HEK293 (cell line): ENCODE data around the gene TK1.

ENCODE experiments used
- CTCF ChIP-seq: fragments of 450-650 bp; formaldehyde crosslinking; IDR thresholded peaks from 2 replicates; pipeline ENCODE4 v1.5.1; 2016; ENCODE audit warnings: missing biosample characterization, missing genetic modification characterization
- KLF1 ChIP-seq: fragments of 450-650 bp; formaldehyde crosslinking; IDR thresholded peaks from 2 replicates; pipeline ENCODE4 v1.5.1; 2016; ENCODE audit warnings: missing biosample characterization, missing genetic modification characterization
- KLF9 ChIP-seq: fragments of 450-650 bp; formaldehyde crosslinking; IDR thresholded peaks from 2 replicates; pipeline ENCODE4 v1.5.1; 2016; ENCODE audit warnings: missing biosample characterization, missing genetic modification characterization, low read depth
- REST ChIP-seq: fragments of 450-650 bp; formaldehyde crosslinking; IDR thresholded peaks from 2 replicates; pipeline ENCODE4 v1.5.1; 2016; ENCODE audit warnings: missing biosample characterization, missing genetic modification characterization
- ZBTB17 ChIP-seq: fragments of 450-650 bp; formaldehyde crosslinking; IDR thresholded peaks from 2 replicates; pipeline ENCODE4 v1.5.1; 2016; ENCODE audit warnings: missing biosample characterization, missing genetic modification characterization
- ZNF19 ChIP-seq: fragments of 450-650 bp; formaldehyde crosslinking; IDR thresholded peaks from 2 replicates; pipeline ENCODE4; 2016; ENCODE audit warnings: missing biosample characterization, missing genetic modification characterization, low read depth
- ZNF416 ChIP-seq: fragments of 450-650 bp; formaldehyde crosslinking; IDR thresholded peaks from 2 replicates; pipeline ENCODE4 v1.5.1; 2016; ENCODE audit warnings: missing biosample characterization, missing genetic modification characterization
- ZNF518A ChIP-seq: fragments of 450-650 bp; formaldehyde crosslinking; conservative IDR thresholded peaks from 2 replicates; pipeline ENCODE4 v1.5.1; 2016; ENCODE audit warnings: low read depth, missing biosample characterization, missing genetic modification characterization

GRCh38 chr17:78211032-78211431 is 24.2 kb upstream of the TK1 start:
- TF ChIP-seq KLF1 (tag by site-specific recombination) = no peak
- no peak for TF ChIP-seq REST (tag by site-specific recombination)
- TF ChIP-seq KLF9 = no peak
- no peak for TF ChIP-seq ZNF518A (tag by site-specific recombination)
- no peak for TF ChIP-seq ZNF19 (tag by site-specific recombination)
- TF ChIP-seq CTCF (tag by site-specific recombination) = no peak
- TF ChIP-seq ZBTB17 (tag by site-specific recombination) = no peak
- TF ChIP-seq ZNF416 (tag by site-specific recombination) = no peak
